Measurements from ENCODE around the gene EI24. TPM values are rescaled to one million over a fixed set of nuclear protein-coding genes. Genes with fewer than 3 reads are reported as not detected.
A peak's percentile ranks its signal among the peaks of the same experiment; 100 is the strongest.

EI24 gene
- total and polyA plus RNA-seq, 9 of the 15 experiments (the other 6 are each of a cell fraction or from before 2014, with no cell fraction given): 50.4 to 260 (median 168) TPM

- no peak for TF ChIP-seq ZNF785 (CRISPR knock-in tag; IDR thresholded peaks at IDR 0.05)
- TF ChIP-seq RHOXF2B (CRISPR knock-in tag; conservative IDR thresholded peaks at IDR 0.05): no peak
- TF ChIP-seq JUN (IDR thresholded peaks at IDR 0.05; ENCODE audit: borderline replicate concordance, low read depth, low read length): peak; percentile 34; the same call in 1 of the 2 replicates
- no peak for TF ChIP-seq JUN (CRISPR knock-in tag; IDR thresholded peaks at IDR 0.05; ENCODE audit: borderline replicate concordance)
- no peak for TF ChIP-seq KLF13 (tag; IDR thresholded peaks at IDR 0.05; ENCODE audit: borderline replicate concordance, low read depth)
- TF ChIP-seq NCOA2 (IDR thresholded peaks at IDR 0.05; ENCODE audit: partially characterized antibody in 2 of 2): no peak
- TF ChIP-seq RBFOX2 (IDR thresholded peaks at IDR 0.05; ENCODE audit: low read depth, low read length): peak; percentile 91
- no peak for TF ChIP-seq MYNN (IDR thresholded peaks at IDR 0.05)
- TF ChIP-seq MYNN (CRISPR knock-in tag; IDR thresholded peaks at IDR 0.05): no peak
- no peak for TF ChIP-seq MYBL2 (IDR thresholded peaks at IDR 0.05; ENCODE audit: low read depth)
- TF ChIP-seq MYBL2 (CRISPR knock-in tag; IDR thresholded peaks at IDR 0.05; ENCODE audit: borderline replicate concordance): no peak
- TF ChIP-seq ZNF592 (IDR thresholded peaks at IDR 0.05): peak; percentile 70; the same call in 1 of the 2 replicates
- TF ChIP-seq HMG20A (CRISPR knock-in tag; conservative IDR thresholded peaks at IDR 0.05): no peak
- no peak for TF ChIP-seq NR3C1 (CRISPR knock-in tag; IDR thresholded peaks at IDR 0.05)
- no peak for TF ChIP-seq CEBPZ (IDR thresholded peaks at IDR 0.05; ENCODE audit: borderline replicate concordance, low read depth, low read length)
- TF ChIP-seq ATF6 (CRISPR knock-in tag; IDR thresholded peaks at IDR 0.05): no peak
- peak; percentile 81 for TF ChIP-seq HDAC2 (IDR thresholded peaks at IDR 0.05)
- TF ChIP-seq BRCA1 (IDR thresholded peaks at IDR 0.05): no peak
- no peak for TF ChIP-seq BRCA1 (CRISPR knock-in tag; IDR thresholded peaks at IDR 0.05)
Measured at GRCh38 chr11:125568970-125569914, at the start of gene EI24 (continued).
